ENCODE results near the gene TIGD4.

The TIGD4 gene

GRCh38 chr4:152763796-152764195, 15.7 kb downstream of the TIGD4 start:
- Histone ChIP-seq H3K9ac (ENCODE audit: low read length) (no peak overlapping the region), H3K27me3 (ENCODE audit: low read depth, low read length) (no peaks in the 10 kb centered on the region; the same call in 1 of the 2 replicates), H3K9me3 (ENCODE audit: insufficient read depth, low read length) (no peaks in the 10 kb centered on the region), H3K4me2 (ENCODE audit: low read length) (no peak overlapping the region), H3K36me3 (replicated peaks; ENCODE audit: low read depth, low read length) (no peaks in the 10 kb centered on the region), H3K4me3 (ENCODE audit: low read length) (no peak overlapping the region), H3K27ac (ENCODE audit: low read length) (no peak overlapping the region), H3K79me2 (ENCODE audit: low read length) (no peaks in the 10 kb centered on the region), H4K20me1 (ENCODE audit: insufficient read depth, low read length) (no peaks in the 10 kb centered on the region), H3K4me1 (ENCODE audit: low read length) (peaks cover 12% of the 10 kb centered on the region), H2AFZ (ENCODE audit: low read depth, low read length) (no peak overlapping the region)
- TF ChIP-seq EZH2phosphoT487 (IDR thresholded peaks at IDR 0.05; ENCODE audit: low read depth) = no peak
- TF ChIP-seq CTCF (IDR thresholded peaks at IDR 0.05; ENCODE audit: low read depth, low read length) = no peak

GRCh38 chr4:152748619-152749018, 30.9 kb downstream of the TIGD4 start:
- no peaks in the 10 kb centered on the region for H3K4me1 ChIP-seq (ENCODE audit: low read length)
- H3K27me3 ChIP-seq (ENCODE audit: low read depth, low read length) = no peaks in the 10 kb centered on the region
- H2AFZ ChIP-seq (ENCODE audit: low read depth, low read length) = no peak overlapping the region
- TF ChIP-seq EZH2phosphoT487 (IDR thresholded peaks at IDR 0.05; ENCODE audit: low read depth) (no peak), CTCF (IDR thresholded peaks at IDR 0.05; ENCODE audit: low read depth, low read length) (no peak)
- H3K27ac ChIP-seq (ENCODE audit: low read length) = no peak overlapping the region
- no peaks in the 10 kb centered on the region for H3K79me2 ChIP-seq (ENCODE audit: low read length)
- peaks cover 4% of the 10 kb centered on the region; the same call in 1 of the 2 replicates for H3K9me3 ChIP-seq (ENCODE audit: insufficient read depth, low read length)
- H4K20me1 ChIP-seq (ENCODE audit: insufficient read depth, low read length) = no peaks in the 10 kb centered on the region
- no peak overlapping the region for H3K4me3 ChIP-seq (ENCODE audit: low read length)
- H3K4me2 ChIP-seq (ENCODE audit: low read length) = no peak overlapping the region
- no peaks in the 10 kb centered on the region for H3K36me3 ChIP-seq (replicated peaks; ENCODE audit: low read depth, low read length)
- H3K9ac ChIP-seq (ENCODE audit: low read length) = no peak overlapping the region

- peaks cover 3% of the 10 kb centered on the region; the same call in 1 of the 2 replicates for H3K9me3 ChIP-seq (ENCODE audit: insufficient read depth, low read length)
- H3K36me3 ChIP-seq (replicated peaks; ENCODE audit: low read depth, low read length) = no peaks in the 10 kb centered on the region
- no peak for TF ChIP-seq EZH2phosphoT487 (IDR thresholded peaks at IDR 0.05; ENCODE audit: low read depth)
- no peak for TF ChIP-seq CTCF (IDR thresholded peaks at IDR 0.05; ENCODE audit: low read depth, low read length)
- H3K27me3 ChIP-seq (ENCODE audit: low read depth, low read length) = no peaks in the 10 kb centered on the region
- no peaks in the 10 kb centered on the region for H4K20me1 ChIP-seq (ENCODE audit: insufficient read depth, low read length)
- H3K4me1 ChIP-seq (ENCODE audit: low read length) = no peaks in the 10 kb centered on the region
- H3K4me2 ChIP-seq (ENCODE audit: low read length) = no peak overlapping the region
- H3K27ac ChIP-seq (ENCODE audit: low read length) = no peak overlapping the region
- H3K4me3 ChIP-seq (ENCODE audit: low read length) = no peak overlapping the region
- H2AFZ ChIP-seq (ENCODE audit: low read depth, low read length) = no peak overlapping the region
- H3K9ac ChIP-seq (ENCODE audit: low read length) = no peak overlapping the region
- no peaks in the 10 kb centered on the region for H3K79me2 ChIP-seq (ENCODE audit: low read length)
Measured at GRCh38 chr4:152747444-152747843, 32.1 kb downstream of the TIGD4 start.

- H3K79me2 ChIP-seq (ENCODE audit: low read length) = no peaks in the 10 kb centered on the region
- H3K4me1 ChIP-seq (ENCODE audit: low read length) = peaks cover 19% of the 10 kb centered on the region
- peaks cover 10% of the 10 kb centered on the region; the same call in 1 of the 2 replicates for H3K27me3 ChIP-seq (ENCODE audit: low read depth, low read length)
- no peaks in the 10 kb centered on the region for H4K20me1 ChIP-seq (ENCODE audit: insufficient read depth, low read length)
- no peak overlapping the region for H3K27ac ChIP-seq (ENCODE audit: low read length)
- H3K4me3 ChIP-seq (ENCODE audit: low read length) = no peak overlapping the region
- no peaks in the 10 kb centered on the region for H3K36me3 ChIP-seq (replicated peaks; ENCODE audit: low read depth, low read length)
- no peaks in the 10 kb centered on the region for H3K9me3 ChIP-seq (ENCODE audit: insufficient read depth, low read length)
- no peak for TF ChIP-seq EZH2phosphoT487 (IDR thresholded peaks at IDR 0.05; ENCODE audit: low read depth)
- TF ChIP-seq CTCF (IDR thresholded peaks at IDR 0.05; ENCODE audit: low read depth, low read length) = no peak
- H3K4me2 ChIP-seq (ENCODE audit: low read length) = no peak overlapping the region
- H2AFZ ChIP-seq (ENCODE audit: low read depth, low read length) = no peak overlapping the region
- no peak overlapping the region for H3K9ac ChIP-seq (ENCODE audit: low read length)
Measured at GRCh38 chr4:152738827-152739226, 40.7 kb downstream of the TIGD4 start.

Data from OCI-LY3 (cell line).